Esophagus squamous epithelium (tissue), 4 donors: ENCODE measurements around the gene CHN2.

Experiments used
- CTCF ChIP-seq, 6 experiments: fragments of 450-650 bp in 4 of 6; fragments of 200-600 bp in 2 of 6; sonication (generic) in 2 of 6; IDR thresholded peaks; one replicate each; pipeline ENCODE4 v1.5.1; 2016 to 2019; ENCODE audit warnings: antibody characterized with exemption in 6 of 6, mild to moderate bottlenecking in 4 of 6, moderate library complexity in 4 of 6
- POLR2A ChIP-seq, 4 donors: fragments of 450-650 bp; IDR thresholded peaks; one replicate each; pipeline ENCODE4 v1.6.1; 2017; ENCODE audit warnings: antibody characterized with exemption in 4 of 4, mild to moderate bottlenecking in 4 of 4, moderate library complexity in 3 of 4

- TF ChIP-seq CTCF (IDR thresholded peaks at IDR 0.05): peak in 1 of 6 experiments; percentile 18
- no peak for TF ChIP-seq POLR2A (IDR thresholded peaks at IDR 0.05)
Measured at GRCh38 chr7:29377718-29378117, 183.1 kb downstream of the CHN2 start.
